Measurements from ENCODE around the gene MBNL2. TPM values are rescaled to one million over a fixed set of nuclear protein-coding genes. Genes with fewer than 3 reads are reported as not detected.

Gene MBNL2
- total and polyA plus RNA-seq, 10 of the 15 experiments (the other 5 are each of a cell fraction or from before 2014, with no cell fraction given) = 1.6 to 9.7 (median 6.7) TPM

DNA sequence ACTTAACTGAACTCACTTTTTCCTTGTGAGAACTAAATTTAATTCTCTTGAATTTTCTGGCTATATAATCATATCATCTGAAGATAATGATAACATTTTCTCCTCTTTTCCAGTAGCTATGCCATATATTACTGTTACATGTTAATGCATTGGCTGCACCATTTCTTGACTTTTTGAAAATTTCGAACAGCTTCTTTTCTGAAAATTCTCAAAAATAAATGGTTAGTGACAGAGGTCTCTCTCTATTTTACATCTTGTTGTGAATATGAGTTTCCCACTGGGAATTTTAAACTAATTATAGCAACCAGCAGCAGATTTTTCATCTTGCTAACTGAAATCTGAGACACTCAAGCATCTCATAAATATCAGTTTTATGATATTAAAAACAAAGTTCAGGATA, 30.6 kb downstream of the MBNL2 start:
- Histone ChIP-seq H3K27me3 (replicated peaks in 1 of 2; ENCODE audit: control insufficient read depth in 2 of 2, insufficient read depth in 2 of 2, low read length in 1 of 2) (no peaks in the 10 kb centered on the region), H3K9ac (ENCODE audit: control insufficient read depth, insufficient read depth, low read length) (no peak overlapping the region), H3K4me1 (ENCODE audit: control insufficient read depth, insufficient read depth, low read length) (peaks cover 6% of the 10 kb centered on the region), H2AFZ (ENCODE audit: control insufficient read depth, low read depth, low read length) (no peak overlapping the region), H3K27ac (ENCODE audit: control insufficient read depth, insufficient read depth) (no peak overlapping the region), H3K4me3 (no peak overlapping the region), H3K36me3 (ENCODE audit: control insufficient read depth in 2 of 2, insufficient read depth in 2 of 2, low read length in 1 of 2) (no peaks in the 10 kb centered on the region), H3K4me2 (ENCODE audit: control insufficient read depth, insufficient read depth) (no peak overlapping the region), H3K79me2 (ENCODE audit: control insufficient read depth, insufficient read depth, low read length) (peaks cover 2% of the 10 kb centered on the region; the same call in 1 of the 2 replicates), H3K9me3 (replicated peaks; ENCODE audit: control insufficient read depth, insufficient read depth, low read length) (no peaks in the 10 kb centered on the region), H4K20me1 (ENCODE audit: control insufficient read depth, insufficient read depth) (no peaks in the 10 kb centered on the region)
- 80% methylated on average over 1 of the region's 1 CpG for WGBS (ENCODE audit: insufficient coverage, insufficient replicate concordance, low lambda C conversion rate, missing lambda C conversion rate)
- ChIA-PET CTCF (interaction anchor here (0.9 kb wide), 1 partner anchor 11 kb away, joined by 3 read pairs; no protein-coding TSS in a partner anchor), POLR2A (interaction anchor here (0.8 kb wide), 1 partner anchor 38 kb away, joined by 4 read pairs; no protein-coding TSS in a partner anchor), SMC1A (ENCODE audit: uncharacterized antibody, unreplicated experiment) (no interaction called here), RAD21 (ENCODE audit: unreplicated experiment) (no interaction called here)
- no TSS peak for BruUV-seq (replicated peaks)
- ATAC-seq = no peak
- intact Hi-C loops (cut with micrococcal nuclease; ENCODE audit: unreplicated experiment) = no loop called here
- in situ Hi-C loops (cut with MboI) = no loop called here
- TF ChIP-seq PML (IDR thresholded peaks at IDR 0.05; ENCODE audit: low read length) = no peak
- no peak for TF ChIP-seq KDM1A (IDR thresholded peaks at IDR 0.05; ENCODE audit: borderline replicate concordance)
- no peak for DNase-seq (ENCODE audit: low read depth, low spot score)
- FAIRE-seq = no peak

- peaks cover 11% of the 10 kb centered on the region for H3K4me1 ChIP-seq (ENCODE audit: control insufficient read depth, insufficient read depth, low read length)
- ATAC-seq = no peak
- no peak for FAIRE-seq
- in situ Hi-C loops (cut with MboI) = no loop called here
- ChIA-PET SMC1A (ENCODE audit: uncharacterized antibody, unreplicated experiment) (interaction anchor here (0.9 to 1.0 kb wide), 2 partner anchors 13 to 34 kb away, joined by 3 read pairs; no protein-coding TSS in a partner anchor), RAD21 (ENCODE audit: unreplicated experiment) (no interaction called here), CTCF (interaction anchor here (0.7 to 1.3 kb wide), 2 partner anchors 9 to 27 kb away, joined by 3 to 4 read pairs; no protein-coding TSS in a partner anchor), POLR2A (no interaction called here)
- BruUV-seq (replicated peaks) = no TSS peak
- intact Hi-C loops (cut with micrococcal nuclease; ENCODE audit: unreplicated experiment) = no loop called here
- no peak overlapping the region for H3K4me3 ChIP-seq
- no peak for DNase-seq (ENCODE audit: low read depth, low spot score)
- 99% methylated on average over 8 of the region's 8 CpGs for WGBS (ENCODE audit: insufficient coverage, insufficient replicate concordance, low lambda C conversion rate, missing lambda C conversion rate)
- H3K27ac ChIP-seq (ENCODE audit: control insufficient read depth, insufficient read depth) = no peak overlapping the region
- peaks cover 2% of the 10 kb centered on the region; the same call in 1 of the 2 replicates for H3K79me2 ChIP-seq (ENCODE audit: control insufficient read depth, insufficient read depth, low read length)
- no peaks in the 10 kb centered on the region for H3K27me3 ChIP-seq (replicated peaks in 1 of 2; ENCODE audit: control insufficient read depth in 2 of 2, insufficient read depth in 2 of 2, low read length in 1 of 2)
- H3K4me2 ChIP-seq (ENCODE audit: control insufficient read depth, insufficient read depth) = no peak overlapping the region
- no peak overlapping the region for H3K9ac ChIP-seq (ENCODE audit: control insufficient read depth, insufficient read depth, low read length)
- H3K9me3 ChIP-seq (replicated peaks; ENCODE audit: control insufficient read depth, insufficient read depth, low read length) = no peaks in the 10 kb centered on the region
- no peak overlapping the region for H2AFZ ChIP-seq (ENCODE audit: control insufficient read depth, low read depth, low read length)
- no peaks in the 10 kb centered on the region for H3K36me3 ChIP-seq (ENCODE audit: control insufficient read depth in 2 of 2, insufficient read depth in 2 of 2, low read length in 1 of 2)
- H4K20me1 ChIP-seq (ENCODE audit: control insufficient read depth, insufficient read depth) = no peaks in the 10 kb centered on the region
- TF ChIP-seq SREBF1 (IDR thresholded peaks at IDR 0.05; ENCODE audit: low read length) (no peak), TCF7 (IDR thresholded peaks at IDR 0.05; ENCODE audit: borderline replicate concordance) (no peak), POLR2A (IDR thresholded peaks at IDR 0.05; ENCODE audit: low read depth, low read length) (no peak), NFIC (IDR thresholded peaks at IDR 0.05; ENCODE audit: low read depth, low read length) (no peak), RUNX3 (IDR thresholded peaks at IDR 0.05; ENCODE audit: low read length) (no peak), ZNF217 (IDR thresholded peaks at IDR 0.05) (no peak), SMC3 (IDR thresholded peaks at IDR 0.05; ENCODE audit: borderline replicate concordance, low read length) (no peak)
- TF ChIP-seq, protein P1, sequence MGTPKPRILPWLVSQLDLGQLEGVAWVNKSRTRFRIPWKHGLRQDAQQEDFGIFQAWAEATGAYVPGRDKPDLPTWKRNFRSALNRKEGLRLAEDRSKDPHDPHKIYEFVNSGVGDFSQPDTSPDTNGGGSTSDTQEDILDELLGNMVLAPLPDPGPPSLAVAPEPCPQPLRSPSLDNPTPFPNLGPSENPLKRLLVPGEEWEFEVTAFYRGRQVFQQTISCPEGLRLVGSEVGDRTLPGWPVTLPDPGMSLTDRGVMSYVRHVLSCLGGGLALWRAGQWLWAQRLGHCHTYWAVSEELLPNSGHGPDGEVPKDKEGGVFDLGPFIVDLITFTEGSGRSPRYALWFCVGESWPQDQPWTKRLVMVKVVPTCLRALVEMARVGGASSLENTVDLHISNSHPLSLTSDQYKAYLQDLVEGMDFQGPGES (IDR thresholded peaks at IDR 0.05) = no peak
- TF ChIP-seq, protein P2, sequence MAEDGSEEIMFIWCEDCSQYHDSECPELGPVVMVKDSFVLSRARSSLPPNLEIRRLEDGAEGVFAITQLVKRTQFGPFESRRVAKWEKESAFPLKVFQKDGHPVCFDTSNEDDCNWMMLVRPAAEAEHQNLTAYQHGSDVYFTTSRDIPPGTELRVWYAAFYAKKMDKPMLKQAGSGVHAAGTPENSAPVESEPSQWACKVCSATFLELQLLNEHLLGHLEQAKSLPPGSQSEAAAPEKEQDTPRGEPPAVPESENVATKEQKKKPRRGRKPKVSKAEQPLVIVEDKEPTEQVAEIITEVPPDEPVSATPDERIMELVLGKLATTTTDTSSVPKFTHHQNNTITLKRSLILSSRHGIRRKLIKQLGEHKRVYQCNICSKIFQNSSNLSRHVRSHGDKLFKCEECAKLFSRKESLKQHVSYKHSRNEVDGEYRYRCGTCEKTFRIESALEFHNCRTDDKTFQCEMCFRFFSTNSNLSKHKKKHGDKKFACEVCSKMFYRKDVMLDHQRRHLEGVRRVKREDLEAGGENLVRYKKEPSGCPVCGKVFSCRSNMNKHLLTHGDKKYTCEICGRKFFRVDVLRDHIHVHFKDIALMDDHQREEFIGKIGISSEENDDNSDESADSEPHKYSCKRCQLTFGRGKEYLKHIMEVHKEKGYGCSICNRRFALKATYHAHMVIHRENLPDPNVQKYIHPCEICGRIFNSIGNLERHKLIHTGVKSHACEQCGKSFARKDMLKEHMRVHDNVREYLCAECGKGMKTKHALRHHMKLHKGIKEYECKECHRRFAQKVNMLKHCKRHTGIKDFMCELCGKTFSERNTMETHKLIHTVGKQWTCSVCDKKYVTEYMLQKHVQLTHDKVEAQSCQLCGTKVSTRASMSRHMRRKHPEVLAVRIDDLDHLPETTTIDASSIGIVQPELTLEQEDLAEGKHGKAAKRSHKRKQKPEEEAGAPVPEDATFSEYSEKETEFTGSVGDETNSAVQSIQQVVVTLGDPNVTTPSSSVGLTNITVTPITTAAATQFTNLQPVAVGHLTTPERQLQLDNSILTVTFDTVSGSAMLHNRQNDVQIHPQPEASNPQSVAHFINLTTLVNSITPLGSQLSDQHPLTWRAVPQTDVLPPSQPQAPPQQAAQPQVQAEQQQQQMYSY (CRISPR knock-in tag; IDR thresholded peaks at IDR 0.05) = no peak
- TF ChIP-seq, protein P3, sequence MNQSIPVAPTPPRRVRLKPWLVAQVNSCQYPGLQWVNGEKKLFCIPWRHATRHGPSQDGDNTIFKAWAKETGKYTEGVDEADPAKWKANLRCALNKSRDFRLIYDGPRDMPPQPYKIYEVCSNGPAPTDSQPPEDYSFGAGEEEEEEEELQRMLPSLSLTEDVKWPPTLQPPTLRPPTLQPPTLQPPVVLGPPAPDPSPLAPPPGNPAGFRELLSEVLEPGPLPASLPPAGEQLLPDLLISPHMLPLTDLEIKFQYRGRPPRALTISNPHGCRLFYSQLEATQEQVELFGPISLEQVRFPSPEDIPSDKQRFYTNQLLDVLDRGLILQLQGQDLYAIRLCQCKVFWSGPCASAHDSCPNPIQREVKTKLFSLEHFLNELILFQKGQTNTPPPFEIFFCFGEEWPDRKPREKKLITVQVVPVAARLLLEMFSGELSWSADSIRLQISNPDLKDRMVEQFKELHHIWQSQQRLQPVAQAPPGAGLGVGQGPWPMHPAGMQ (IDR thresholded peaks at IDR 0.05; ENCODE audit: borderline replicate concordance) = no peak
Measured at GRCh38 chr13:97253581-97254293, 31.6 kb downstream of the MBNL2 start.

Data from GM12878 (cell line).